GM12878 (cell line): ENCODE results near the gene CCRL2. TPM values are rescaled to one million over a fixed set of nuclear protein-coding genes. Genes with fewer than 3 reads are reported as not detected.

Experiments used
- ATAC-seq: fragments of 200-7000 bp; cut with Tn5 transposase; 3 replicates; pipeline ENCODE4 v1.9.1; 2020; ENCODE audit warnings: mild to moderate bottlenecking, moderate library complexity
- BruUV-seq: library from RNA; stranded (reverse); fragments of 400-500 nt; replicated peaks from 2 replicates; lab custom pipeline; 2021; lab: Mats Ljungman, UMichigan
- CTCF ChIA-PET: fragments of 300-600 bp; sonication (Branson Sonifier 250); formaldehyde crosslinking; extraction: SDS; loops from one replicate; lab custom pipeline; 2021; ENCODE audit warnings: inconsistent platforms; lab: Yijun Ruan, JAX
- POLR2A ChIA-PET: fragments of 350-600 bp; formaldehyde crosslinking; extraction: SDS; loops from one replicate; lab custom pipeline; 2021; ENCODE audit warnings: inconsistent platforms; lab: Charles Lee
- RAD21 ChIA-PET: fragments of 300-600 bp; sonication (Branson Sonifier 250); formaldehyde crosslinking; loops from one replicate; lab custom pipeline; 2023; ENCODE audit warnings: antibody characterized with exemption; ENCODE audit not compliant: unreplicated experiment; lab: Charles Lee
- SMC1A ChIA-PET: fragments of 300-600 bp; sonication (Branson Sonifier 250); formaldehyde crosslinking; loops from one replicate; lab custom pipeline; 2023; ENCODE audit not compliant: unreplicated experiment, uncharacterized antibody; lab: Charles Lee
- DNase-seq: peaks from one replicate; pipeline ENCODE4 v3.0.0-alpha.2; 2011; ENCODE audit warnings: low read depth, low spot score
- FAIRE-seq: peaks from 3 replicates; lab custom pipeline; 2011; peaks lifted over from hg19 to GRCh38; lab: Jason Lieb, UNC
- H2AFZ ChIP-seq: 2 replicates; pipeline ENCODE4 v1.6.0; 2011; ENCODE audit warnings: low read depth, low read length, control low read depth; ENCODE audit not compliant: control insufficient read depth
- H3K27ac ChIP-seq: 2 replicates; pipeline ENCODE4 v1.5.1; 2011; ENCODE audit warnings: control low read depth; ENCODE audit not compliant: control insufficient read depth, insufficient read depth
- H3K27me3 ChIP-seq, 2 experiments: replicated peaks in 1 of 2; 2 replicates each; pipeline versions ENCODE4 v1.6.0 to v1.6.1; 2011; ENCODE audit warnings: low read length in 1 of 2; ENCODE audit not compliant: control insufficient read depth in 2 of 2, insufficient read depth in 2 of 2
- H3K36me3 ChIP-seq, 2 experiments: 2 replicates each; pipeline ENCODE4 v1.5.1; 2011; ENCODE audit warnings: low read length in 1 of 2; ENCODE audit not compliant: control insufficient read depth in 2 of 2, insufficient read depth in 2 of 2
- H3K4me1 ChIP-seq: 2 replicates; pipeline ENCODE4 v1.6.1; 2011; ENCODE audit warnings: mild to moderate bottlenecking, low read length, moderate library complexity, mixed read lengths; ENCODE audit not compliant: control insufficient read depth, insufficient read depth
- H3K4me2 ChIP-seq: 2 replicates; pipeline ENCODE4 v1.6.0; 2011; ENCODE audit warnings: control low read depth; ENCODE audit not compliant: control insufficient read depth, insufficient read depth
- H3K4me3 ChIP-seq: fragments of 200-600 bp; sonication (generic); 2 replicates; pipeline ENCODE4 v1.5.1; 2016
- H3K79me2 ChIP-seq: 2 replicates; pipeline ENCODE4 v1.6.0; 2011; ENCODE audit warnings: low read length; ENCODE audit not compliant: control insufficient read depth, insufficient read depth
- H3K9ac ChIP-seq: 2 replicates; pipeline ENCODE4 v1.8.0; 2011; ENCODE audit warnings: low read length, control low read depth, mixed read lengths; ENCODE audit not compliant: control insufficient read depth, insufficient read depth
- H3K9me3 ChIP-seq: replicated peaks from 3 replicates; pipeline ENCODE4 v1.5.1; 2011; ENCODE audit warnings: mild to moderate bottlenecking, low read length; ENCODE audit not compliant: control insufficient read depth, insufficient read depth
- H4K20me1 ChIP-seq: 2 replicates; pipeline ENCODE4 v1.6.0; 2011; ENCODE audit not compliant: control insufficient read depth, insufficient read depth
- CHD2 ChIP-seq: IDR thresholded peaks from 2 replicates; pipeline ENCODE4 v1.6.1; 2011; ENCODE audit warnings: low read depth, low read length, improper control_type of control experiment, borderline replicate concordance
- CTCF ChIP-seq, 3 experiments: IDR thresholded peaks in 2 of 3; conservative IDR thresholded peaks in 1 of 3; 2 replicates each; pipeline ENCODE4 v1.5.1; 2011; ENCODE audit warnings: low read depth in 3 of 3, low read length in 3 of 3, mild to moderate bottlenecking in 3 of 3, control low read depth in 2 of 3, moderate library complexity in 2 of 3, inconsistent platforms in 1 of 3, mixed read lengths in 1 of 3; ENCODE audit not compliant: control insufficient read depth in 2 of 3, insufficient read depth in 1 of 3; ENCODE audit errors: extremely low read depth in 1 of 3
- EP300 ChIP-seq, 2 experiments: fragments of 150-350 bp in 1 of 2; IDR thresholded peaks; 2 replicates each; pipeline ENCODE4 v1.6.1; 2011 to 2012; ENCODE audit warnings: low read depth in 2 of 2, low read length in 2 of 2, borderline replicate concordance in 1 of 2, improper control_type of control experiment in 1 of 2, inconsistent platforms in 1 of 2; ENCODE audit not compliant: control insufficient read depth in 1 of 2
- NFIC ChIP-seq: IDR thresholded peaks from 2 replicates; pipeline ENCODE4 v1.6.1; 2012; ENCODE audit warnings: low read depth, mild to moderate bottlenecking, inconsistent platforms, low read length, moderate library complexity
- POLR2AphosphoS5 ChIP-seq: IDR thresholded peaks from 2 replicates; pipeline ENCODE4 v1.6.1; 2011; ENCODE audit warnings: mild to moderate bottlenecking, low read length, inconsistent platforms
- RAD21 ChIP-seq: IDR thresholded peaks from 2 replicates; pipeline ENCODE4 v1.6.1; 2011; ENCODE audit warnings: mild to moderate bottlenecking, low read depth, low read length, moderate library complexity; ENCODE audit not compliant: insufficient read depth
- SMC3 ChIP-seq: IDR thresholded peaks from 2 replicates; pipeline ENCODE4 v1.6.1; 2011; ENCODE audit warnings: low read length, improper control_type of control experiment, borderline replicate concordance
- WGBS: methylation state at CpG from one replicate; pipeline ENCODE4 v1.1.6; 2016; ENCODE audit warnings: low lambda C conversion rate; ENCODE audit not compliant: insufficient replicate concordance, insufficient coverage; ENCODE audit errors: missing lambda C conversion rate; 5-methylcytosine and 5-hydroxymethylcytosine counted together
- in situ Hi-C: fragments of 300-500 bp; cut with MboI; formaldehyde crosslinking; loops from 9 replicates; pipeline ENCODE4 v1.14.3; 2018; ENCODE audit warnings: mixed read lengths
- intact Hi-C: fragments of 100-400 bp; cut with micrococcal nuclease; formaldehyde crosslinking; loops from one replicate; pipeline ENCODE4 v1.14.2; 2022; ENCODE audit not compliant: unreplicated experiment
- polyA plus RNA-seq, 11 experiments: library from polyadenylated mRNA; depleted of rRNA in 4 of 11; unstranded in 6 of 11; stranded (reverse) in 5 of 11; fragments of >200 nt; fragmentation: Nextera tagmentation in 4 of 11; fragmentation: Illumina TruSeq in 1 of 11; extraction: Ambion mirVana in 4 of 11; extraction: Trizol in 1 of 11; gene quantifications; 1 replicate in 1 of 11; 2 replicates in 10 of 11; pipeline versions ENCODE4 v1.2.1 to v1.2.3, GENCODE V29; 2011 to 2016; ENCODE audit warnings: inconsistent platforms in 2 of 11, missing spikeins in 2 of 11, low read depth in 1 of 11
- total RNA-seq, 4 experiments: library from RNA; depleted of rRNA in 3 of 4; stranded (reverse); fragments of >200 nt in 3 of 4; fragmentation: Illumina TruSeq in 1 of 4; extraction: Trizol in 1 of 4; gene quantifications; 2 replicates each; pipeline versions ENCODE4 v1.2.1 to v1.2.3, GENCODE V29; 2013 to 2021

Gene CCRL2
- total and polyA plus RNA-seq, 10 of the 15 experiments (the other 5 are each of a cell fraction or from before 2014, with no cell fraction given), result 0.04 to 2.5 (median 1.8) TPM

- 56% methylated on average over 9 of the region's 9 CpGs for WGBS
- no peak overlapping the region for H3K4me2 ChIP-seq
- H3K4me3 ChIP-seq, result no peak overlapping the region
- no peaks in the 10 kb centered on the region for H3K79me2 ChIP-seq
- H4K20me1 ChIP-seq, result no peaks in the 10 kb centered on the region
- peaks cover 14% of the 10 kb centered on the region for H3K4me1 ChIP-seq
- ATAC-seq (peak; percentile 21; the same call in 1 of the 3 replicates), FAIRE-seq (peak; percentile 52), DNase-seq (no peak)
- no peak overlapping the region for H2AFZ ChIP-seq
- POLR2A ChIA-PET, result interaction anchor here (1.0 to 4.0 kb wide), 4 partner anchors 23 to 165 kb away, joined by 3 to 16 read pairs (median 4); partner anchors contain the start of gene CCR1
- CTCF ChIA-PET, result interaction anchor here (0.6 to 21.1 kb wide), 22 partner anchors 8 to 436 kb away, joined by 3 to 714 read pairs (median 5); partner anchors contain the start of gene CCR1
- H3K27me3 ChIP-seq, result peaks cover 0 to 3% of the 10 kb centered on the region in 2 experiments; a peak in 2 of 4 replicates
- H3K36me3 ChIP-seq, result no peaks in the 10 kb centered on the region
- TF ChIP-seq CHD2 (no peak), RAD21 (peak; percentile 92), EP300 (IDR thresholded peaks at IDR 0.05; ENCODE audit: borderline replicate concordance in 1 of 2, control insufficient read depth in 1 of 2, low read depth in 2 of 2, low read length in 2 of 2) (no peak), CTCF (IDR thresholded peaks at IDR 0.05 in 2 of 3, conservative IDR thresholded peaks at IDR 0.05 in 1 of 3; ENCODE audit: control insufficient read depth in 2 of 3, extremely low read depth in 1 of 3, insufficient read depth in 1 of 3, low read depth in 3 of 3, low read length in 3 of 3) (peak; percentile 68 to 76 (median 70)), POLR2AphosphoS5 (no peak), NFIC (no peak), SMC3 (peak; percentile 69)
- RAD21 ChIA-PET, result interaction anchor here (0.8 to 13.5 kb wide), 17 partner anchors 9 to 612 kb away, joined by 3 to 421 read pairs (median 4); partner anchors contain the start of genes CCR1 and CCR2
- H3K9ac ChIP-seq, result no peak overlapping the region
- SMC1A ChIA-PET, result interaction anchor here (0.6 to 15.8 kb wide), 19 partner anchors 11 to 434 kb away, joined by 3 to 581 read pairs (median 7); partner anchors contain the start of genes CCR1 and CCR2
- intact Hi-C loops (loop anchor here (1.0 to 10.0 kb wide), 4 partner anchors 96 to 284 kb away; no protein-coding TSS in a partner anchor), in situ Hi-C loops (loop anchor here (5.0 to 10.0 kb wide), 4 partner anchors 160 to 608 kb away; no protein-coding TSS in a partner anchor)
- no peak overlapping the region for H3K27ac ChIP-seq
- no TSS peak for BruUV-seq
- H3K9me3 ChIP-seq, result no peaks in the 10 kb centered on the region
Measured at GRCh38 chr3:46372492-46373359, 34.3 kb upstream of the CCRL2 start.
